Pulmonary artery endothelial cell (primary cell): ENCODE results near the gene NUP188. TPM values are rescaled to one million over a fixed set of nuclear protein-coding genes. Genes with fewer than 3 reads are reported as not detected.

Experiments
- DNase-seq: peaks from one replicate; pipeline ENCODE4 v3.0.0-alpha.2; 2011; ENCODE audit warnings: low read depth, low spot score
- total RNA-seq: library from RNA; depleted of rRNA; stranded (reverse); fragments of >200 nt; gene quantifications from 2 replicates; pipeline ENCODE4 v1.2.3, GENCODE V29; 2014

NUP188 gene
- total RNA-seq, 1 donor from 2014 or later: 54.3 TPM

DNA sequence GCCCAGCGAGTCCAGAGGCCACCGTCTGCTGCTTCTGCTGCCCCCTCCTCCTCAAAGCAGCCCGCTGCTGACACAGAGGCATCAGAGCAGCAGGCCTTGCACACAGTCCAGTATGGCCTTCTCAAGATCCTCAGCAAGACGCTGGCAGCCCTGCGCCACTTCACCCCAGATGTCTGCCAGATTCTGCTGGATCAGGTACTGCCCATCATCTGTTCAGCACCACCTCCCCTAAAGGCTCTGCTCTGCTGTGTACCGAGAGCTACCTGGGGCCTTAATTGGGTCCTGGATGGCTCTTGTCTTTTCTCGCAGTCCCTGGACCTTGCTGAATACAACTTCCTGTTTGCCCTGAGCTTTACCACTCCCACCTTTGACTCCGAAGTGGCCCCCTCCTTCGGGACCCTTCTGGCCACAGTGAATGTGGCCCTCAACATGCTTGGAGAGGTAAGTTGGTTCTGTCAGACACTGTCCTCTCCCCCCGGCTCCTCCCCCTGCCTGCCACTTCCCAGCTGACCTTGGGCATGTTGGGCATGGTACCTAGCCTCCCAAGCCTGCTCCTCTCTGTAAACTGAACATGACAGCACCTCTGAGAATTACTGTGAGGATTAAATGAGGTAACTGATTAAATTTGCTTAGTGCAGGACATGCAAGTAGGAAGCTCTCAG lies 58.0 kb downstream of the NUP188 start:
- no peak for DNase-seq

DNA sequence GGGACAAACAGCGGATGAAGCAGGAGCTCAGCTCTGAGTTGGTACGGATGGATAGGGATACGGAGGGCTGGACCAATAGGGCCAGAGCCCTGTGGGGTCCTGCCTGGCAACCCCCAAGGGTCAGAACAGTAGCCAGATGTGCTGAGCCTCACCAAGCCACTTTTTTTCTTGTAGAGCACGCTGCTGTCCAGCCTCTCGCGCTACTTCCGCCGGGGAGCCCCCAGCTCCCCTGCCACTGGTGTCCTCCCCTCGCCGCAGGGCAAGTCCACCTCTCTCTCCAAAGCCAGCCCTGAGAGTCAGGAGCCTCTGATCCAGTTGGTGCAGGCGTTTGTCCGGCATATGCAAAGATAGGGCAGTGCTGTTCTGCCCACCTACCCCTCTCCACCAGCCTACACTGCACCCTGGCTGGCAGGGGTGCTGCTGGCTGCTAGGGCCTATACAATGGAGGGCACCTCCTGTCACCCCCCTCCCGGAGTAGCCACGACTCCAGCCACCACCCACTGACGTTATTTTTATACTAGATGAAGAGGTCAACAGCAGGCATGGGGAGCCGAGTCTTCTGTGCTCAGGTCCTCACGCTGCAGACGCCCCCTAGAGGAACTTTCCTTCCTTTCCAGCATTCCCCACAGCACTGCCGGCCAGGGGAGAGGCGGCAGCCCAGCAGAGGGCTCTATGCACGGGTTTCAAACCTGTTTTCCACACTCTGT lies 59.0 kb downstream of the NUP188 start:
- DNase-seq: peak; percentile 27

DNA sequence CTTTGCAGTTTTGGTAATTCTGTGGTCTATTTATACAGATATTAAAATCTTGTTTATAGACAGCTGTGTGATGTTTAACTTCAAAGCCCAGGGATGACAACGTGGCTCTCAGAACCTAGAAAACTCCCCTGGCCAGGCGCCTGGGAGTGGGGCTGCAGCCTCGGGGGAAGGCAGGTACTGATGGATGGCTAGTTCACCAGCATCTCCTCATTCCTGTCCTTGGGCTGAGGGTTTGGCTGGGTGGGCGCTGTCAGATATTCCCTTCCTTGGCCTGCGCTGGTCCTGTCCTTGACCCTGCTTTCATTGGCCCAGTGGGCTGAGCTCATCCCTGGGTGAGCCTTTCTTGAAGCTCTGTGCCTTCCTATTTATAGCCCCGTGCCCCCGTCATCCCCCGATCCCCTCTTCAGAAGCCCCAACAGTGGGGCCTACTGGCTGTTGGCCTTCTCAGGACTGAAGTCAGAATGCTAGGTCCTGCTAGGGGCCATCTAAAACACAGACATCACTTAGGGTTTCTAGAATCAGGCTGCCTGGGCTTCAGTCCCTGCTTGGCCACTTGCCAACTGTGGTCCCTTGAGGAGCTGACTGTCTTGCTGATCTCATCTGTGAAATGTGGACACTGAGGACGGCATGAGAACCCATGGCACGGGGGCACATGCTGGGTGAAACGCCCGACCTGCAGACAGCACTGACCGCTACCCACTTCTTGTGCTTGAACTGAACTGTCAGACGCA lies 59.7 kb downstream of the NUP188 start:
- DNase-seq: no peak

DNA sequence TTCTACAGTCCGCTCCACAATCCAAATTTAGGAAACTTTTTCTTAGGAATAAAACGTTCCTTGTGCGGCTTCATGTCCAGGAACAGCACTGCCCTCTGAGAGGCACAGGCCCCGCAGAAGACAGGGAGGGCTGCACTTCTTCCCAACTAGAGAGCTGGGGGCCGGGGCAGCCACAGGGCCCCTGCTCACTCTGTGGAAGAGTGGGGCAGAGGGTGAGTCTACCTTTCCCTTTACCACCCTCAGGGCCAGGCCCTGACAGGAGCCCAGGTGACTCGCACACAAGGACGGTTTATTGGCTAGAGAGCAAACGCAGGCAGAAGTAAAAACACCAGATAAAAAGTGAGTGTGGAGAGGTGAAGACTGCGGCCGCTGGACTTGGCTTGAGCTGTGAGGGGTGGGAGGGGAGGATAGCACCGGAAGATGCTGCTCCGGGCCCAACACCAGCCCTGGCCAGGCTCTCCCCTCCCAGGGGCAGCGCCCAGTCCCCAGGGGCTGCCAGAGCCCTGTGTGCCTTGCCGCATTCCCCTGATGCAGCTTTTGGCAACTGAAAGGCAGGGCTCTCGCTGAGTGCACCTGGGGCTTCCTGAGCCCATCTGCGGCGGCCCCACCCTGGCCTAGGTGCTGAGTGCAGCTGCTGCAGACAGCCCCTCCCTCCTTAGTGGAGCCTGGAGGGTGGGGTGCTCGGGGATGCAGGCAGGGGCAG lies 60.4 kb downstream of the NUP188 start:
- DNase-seq: no peak

DNA sequence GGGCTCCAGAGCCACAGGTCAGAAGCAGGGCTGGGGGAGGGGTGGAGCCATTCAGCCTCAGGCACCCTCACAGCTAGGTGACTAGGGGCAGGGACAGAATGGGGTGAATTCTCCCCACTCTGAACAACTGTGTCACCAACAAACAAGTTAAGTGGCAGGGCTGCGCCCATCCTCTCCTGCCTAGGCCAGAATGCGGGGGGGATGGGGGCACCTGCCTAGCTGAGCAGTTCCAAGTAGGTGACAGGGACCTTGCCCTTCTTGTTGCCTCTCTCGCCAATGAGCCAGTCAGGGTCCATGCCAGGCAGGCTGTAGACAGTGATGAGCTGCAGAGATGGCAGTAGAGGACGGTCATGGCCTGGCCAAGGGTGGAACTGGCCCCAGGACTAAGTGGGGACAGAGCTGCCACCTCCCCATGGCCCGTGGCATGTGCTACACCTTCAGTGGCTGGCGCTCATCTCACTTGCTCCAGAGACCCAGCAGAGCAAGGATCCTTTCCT lies 61.0 kb downstream of the NUP188 start:
- DNase-seq: no peak

DNA sequence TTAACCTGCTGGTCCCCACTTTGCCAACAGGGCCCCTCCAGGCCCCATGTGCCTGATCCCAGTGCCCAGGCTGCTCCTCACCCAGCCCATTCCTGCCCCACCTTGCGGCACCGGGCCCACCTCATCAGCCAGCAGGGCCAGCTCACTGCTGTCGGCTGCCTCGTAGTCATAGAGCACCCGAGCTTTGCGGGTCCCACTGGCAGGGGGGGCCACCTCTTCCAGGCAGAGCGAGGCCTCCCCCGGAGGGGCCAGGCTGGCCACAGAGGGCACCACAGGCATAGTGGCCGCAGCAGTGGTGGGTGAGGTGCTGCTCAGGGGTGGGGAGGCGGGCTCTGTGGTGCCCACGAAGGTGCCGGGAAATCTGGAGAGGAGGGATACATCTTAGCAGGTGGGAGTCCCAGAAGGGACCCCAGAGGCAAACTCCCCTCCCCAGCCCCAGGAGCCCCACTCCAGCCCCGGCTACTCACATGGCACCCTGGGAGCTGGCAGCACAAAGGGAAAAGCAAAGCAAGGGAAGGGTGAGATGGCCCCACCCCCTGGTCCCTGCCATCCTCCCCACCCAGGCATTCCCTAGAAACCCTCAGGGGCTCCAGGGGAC lies 61.6 kb downstream of the NUP188 start:
- DNase-seq: no peak

DNA sequence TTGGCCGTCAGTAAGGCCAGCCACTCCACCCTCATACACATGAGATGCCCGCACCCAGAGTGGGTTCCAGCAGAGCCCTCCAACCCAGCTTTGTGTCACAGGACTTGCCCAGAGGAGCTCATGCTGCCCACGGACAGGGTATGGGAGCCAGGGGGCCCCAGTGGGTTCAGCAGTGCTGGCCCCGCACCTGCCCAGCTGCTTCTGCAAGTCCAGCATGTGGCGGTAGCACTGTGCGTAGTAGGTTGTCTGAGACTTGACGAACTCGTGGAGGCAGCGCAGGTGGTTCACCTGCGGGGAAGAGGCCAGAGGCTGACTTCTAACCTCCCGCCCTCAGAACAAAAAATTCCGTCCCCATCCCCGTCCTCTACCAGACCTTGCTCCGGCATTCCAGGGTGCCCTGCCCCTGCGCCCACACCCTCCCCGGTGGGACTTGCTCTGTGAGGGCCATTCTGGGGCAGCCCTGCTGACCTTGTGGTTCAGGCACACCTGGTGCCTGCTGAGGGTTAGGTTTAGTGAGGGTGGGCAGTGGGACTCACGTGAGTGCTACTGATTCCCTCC lies 62.2 kb downstream of the NUP188 start:
- no peak for DNase-seq

DNA sequence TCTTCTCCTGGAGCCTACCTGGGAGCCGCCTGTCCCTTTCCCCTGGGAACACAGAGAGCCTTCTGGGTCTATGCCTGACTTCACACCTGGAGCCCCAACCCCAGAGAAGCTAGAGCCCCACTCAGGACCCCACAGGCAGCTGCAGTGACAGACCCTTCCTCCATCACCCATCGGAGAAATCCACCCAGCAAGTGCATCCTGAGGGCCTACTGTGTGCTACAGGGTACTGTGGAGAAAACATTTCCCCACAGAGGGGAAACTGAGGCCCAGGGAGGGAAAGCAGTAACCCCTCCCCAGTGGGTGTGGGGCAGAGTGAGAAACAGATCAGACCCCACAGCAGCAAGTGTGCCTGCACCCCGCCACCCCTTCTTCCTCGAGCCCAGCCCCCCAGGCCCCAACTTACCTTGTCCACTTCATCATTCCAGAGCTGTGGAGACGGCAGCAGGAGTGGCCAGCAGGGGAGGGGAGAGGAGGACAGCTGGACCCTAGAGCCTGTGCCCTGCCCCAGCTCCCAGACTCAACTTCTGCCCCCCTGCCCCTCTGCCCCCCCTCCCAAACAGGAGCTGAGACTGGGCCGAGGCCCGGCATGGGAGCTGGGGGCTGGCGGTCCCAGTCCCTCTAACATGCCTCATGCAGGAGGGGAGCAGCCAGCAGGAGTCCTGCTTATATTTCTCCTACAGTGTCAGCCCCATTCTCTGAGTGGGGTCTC lies 62.9 kb downstream of the NUP188 start:
- no peak for DNase-seq

DNA sequence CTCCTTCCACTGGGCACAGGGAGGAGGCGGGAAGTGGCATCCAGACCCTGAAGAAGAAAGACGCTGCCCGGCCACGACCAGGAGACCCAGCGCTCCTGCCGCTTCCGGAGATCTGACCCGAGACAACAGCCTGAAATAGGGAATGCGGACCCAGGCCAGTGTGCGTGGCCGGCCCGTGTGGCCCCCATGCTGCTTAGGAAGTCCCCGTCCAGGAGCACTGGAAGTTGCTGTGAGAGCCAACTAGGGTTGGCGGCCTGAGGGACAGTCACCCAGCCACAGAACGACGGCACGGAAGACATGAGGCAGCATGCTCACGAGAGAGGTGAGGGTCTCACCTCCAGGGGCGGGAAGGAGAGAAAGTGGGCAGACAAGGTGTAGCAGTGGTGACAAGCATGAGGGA lies 63.7 kb downstream of the NUP188 start:
- DNase-seq: no peak

DNA sequence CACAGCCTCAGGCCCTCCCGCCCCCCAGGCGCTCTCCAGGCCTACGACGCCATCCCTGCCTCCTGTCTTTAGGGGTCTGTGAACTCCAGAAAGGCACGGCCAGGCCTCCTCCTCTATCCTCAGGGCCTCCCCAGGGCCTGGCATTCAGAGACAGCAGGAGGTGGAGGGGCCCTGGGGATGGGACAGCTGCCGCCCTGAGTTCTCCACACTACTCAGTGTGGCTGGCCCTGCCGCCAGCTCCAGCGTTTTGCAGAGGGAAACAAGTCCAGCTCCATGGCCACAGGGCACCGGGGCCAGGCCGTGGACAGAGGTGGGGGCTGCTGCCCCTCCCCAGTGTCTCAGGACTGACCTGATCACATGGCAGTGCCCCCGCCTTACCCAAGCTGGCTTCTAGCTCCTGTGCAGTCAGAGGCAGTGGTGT lies 64.3 kb downstream of the NUP188 start:
- no peak for DNase-seq

DNA sequence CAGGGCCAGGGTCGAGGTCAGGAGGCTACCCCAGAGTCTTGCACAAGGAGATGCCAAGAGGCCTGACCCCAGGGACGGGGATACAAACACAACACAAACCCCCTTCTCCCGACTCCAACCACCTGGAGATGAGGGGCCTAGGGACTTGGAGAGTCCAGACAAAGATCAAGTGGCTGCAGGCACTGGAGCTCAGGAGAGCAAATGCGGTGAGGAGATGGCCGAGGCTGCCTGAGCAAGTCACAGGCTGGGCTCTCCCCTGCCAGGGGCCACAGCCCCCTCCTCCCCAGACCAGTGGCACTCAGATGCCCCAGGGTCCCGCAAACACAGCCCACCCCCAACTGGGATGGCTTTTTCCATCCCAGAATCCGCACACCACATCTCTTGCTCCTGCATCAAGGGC lies 64.8 kb downstream of the NUP188 start:
- no peak for DNase-seq

DNA sequence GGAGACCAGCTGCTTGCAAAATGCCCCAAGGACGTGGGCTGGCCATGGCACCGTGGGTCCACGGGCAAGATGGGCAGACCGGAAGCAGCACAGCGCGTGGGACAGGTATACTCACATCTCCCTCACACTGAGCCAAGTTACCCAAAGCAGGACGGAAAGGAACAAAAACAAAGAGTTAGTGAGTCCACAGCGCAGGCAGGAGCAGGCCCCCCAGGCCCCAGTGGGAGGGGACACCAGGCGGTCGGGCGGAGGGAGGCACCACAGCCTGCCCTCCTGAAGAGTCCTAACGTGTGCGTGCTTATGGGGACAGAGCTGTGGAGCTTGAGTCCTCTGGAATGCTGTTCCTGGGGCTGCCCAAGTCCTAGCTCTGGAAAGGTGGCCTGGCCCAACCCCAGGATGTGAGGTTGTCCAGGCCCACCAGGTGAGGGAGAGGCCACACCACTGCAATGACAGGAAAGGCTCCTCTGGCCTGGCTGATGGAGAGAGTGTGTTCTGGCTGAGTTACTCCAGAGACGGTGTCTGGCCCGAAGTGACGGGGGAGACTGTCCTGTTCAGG lies 65.5 kb downstream of the NUP188 start:
- DNase-seq: no peak

DNA sequence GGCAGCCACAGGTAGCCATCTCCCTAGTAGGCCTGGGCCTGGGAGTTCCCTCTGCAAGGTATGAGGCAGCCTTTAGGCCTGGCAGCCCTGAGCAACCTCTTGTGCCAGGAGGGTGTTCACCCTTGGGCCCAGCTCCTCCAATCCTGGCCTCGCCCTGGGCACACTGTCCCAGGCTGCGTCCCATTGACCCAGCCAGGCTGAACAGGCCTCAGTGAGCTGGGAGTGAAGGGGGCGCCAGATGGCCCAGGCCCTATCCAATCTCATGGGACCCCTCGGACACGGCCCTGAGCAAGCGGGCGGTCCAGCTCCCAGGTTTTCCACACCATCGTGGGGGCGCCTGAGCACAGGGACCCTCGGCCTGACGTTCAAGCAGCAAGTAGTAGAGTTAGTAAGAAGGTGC lies 66.2 kb downstream of the NUP188 start:
- no peak for DNase-seq

DNA sequence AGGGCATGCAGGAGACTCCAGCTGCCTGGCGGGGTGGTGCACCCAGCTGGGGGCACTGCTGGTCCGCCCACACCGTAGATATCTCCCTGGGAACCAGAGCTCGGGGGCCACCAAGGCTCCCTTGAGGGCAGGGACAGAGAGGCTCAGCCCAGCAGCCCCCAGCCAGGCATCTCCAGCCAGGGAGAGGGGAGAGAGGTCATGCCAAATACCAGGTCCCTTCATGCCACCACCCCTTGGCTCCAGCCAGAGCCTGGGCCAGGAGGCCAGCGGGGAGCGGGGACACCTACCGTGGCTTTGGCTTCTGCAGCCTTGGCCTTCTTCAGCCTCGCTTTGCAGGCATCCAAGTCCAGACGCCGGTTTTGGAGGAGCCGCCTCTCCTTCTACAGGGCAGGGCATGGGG lies 66.6 kb downstream of the NUP188 start:
- DNase-seq: no peak

DNA sequence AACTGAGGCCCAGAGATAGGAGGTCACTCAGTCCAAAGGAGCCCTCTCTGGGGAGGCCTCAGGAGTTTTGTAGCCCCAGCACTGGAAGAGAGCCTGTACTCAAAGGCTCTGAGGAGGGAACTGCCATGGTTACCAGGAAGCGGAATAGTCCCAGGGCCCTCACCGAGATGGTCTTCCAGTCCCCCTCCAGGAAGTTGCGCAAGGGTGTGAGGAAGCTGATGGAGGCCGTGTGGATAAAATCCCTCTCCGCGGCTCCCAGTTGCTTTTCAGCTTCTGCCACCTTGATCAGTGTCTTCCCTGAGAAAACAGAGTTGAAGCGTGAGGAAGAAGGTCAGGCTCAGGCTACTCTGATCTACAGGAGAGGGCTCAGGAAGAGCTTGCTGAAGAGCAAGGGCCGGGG lies 67.1 kb downstream of the NUP188 start:
- DNase-seq: no peak

DNA sequence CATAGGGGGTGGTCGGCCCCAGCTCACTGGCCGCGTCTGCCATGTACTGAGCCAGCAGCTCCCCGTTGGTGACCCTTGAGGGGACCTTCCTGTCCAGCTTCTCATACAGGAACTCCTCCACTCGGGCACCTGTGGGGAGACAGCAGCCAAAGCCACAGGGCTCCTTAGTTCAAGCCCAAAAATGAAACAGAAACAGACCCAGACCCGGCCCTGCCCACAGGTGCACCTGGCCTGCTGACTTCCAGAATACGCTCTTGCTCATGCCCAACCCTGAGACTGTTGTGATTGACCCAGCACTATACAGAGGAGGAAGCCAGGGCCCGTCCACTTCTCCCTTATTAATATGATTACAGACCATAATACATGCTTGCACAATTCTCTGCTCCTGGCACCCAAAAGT lies 73.6 kb downstream of the NUP188 start:
- DNase-seq: no peak

DNA sequence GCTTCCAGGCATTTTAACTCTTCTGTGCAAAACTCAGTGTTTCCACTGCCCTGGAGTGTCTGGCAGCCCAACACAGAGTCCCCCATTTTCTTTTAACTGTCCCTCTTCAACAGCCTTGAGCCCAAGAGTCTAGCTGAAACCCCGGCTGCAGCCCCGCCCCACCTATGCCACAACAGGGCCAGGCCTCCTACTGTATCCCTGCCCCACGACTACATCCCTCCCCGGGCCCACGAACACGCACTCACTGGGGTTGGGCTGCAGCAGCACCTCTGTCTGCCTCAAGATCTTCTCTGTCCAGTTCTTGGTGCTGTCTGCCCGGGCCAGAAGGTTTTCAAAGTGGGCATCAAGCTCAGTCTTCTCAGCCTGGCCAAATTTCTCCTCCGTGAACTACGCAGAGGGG lies 74.5 kb downstream of the NUP188 start:
- no peak for DNase-seq

DNA sequence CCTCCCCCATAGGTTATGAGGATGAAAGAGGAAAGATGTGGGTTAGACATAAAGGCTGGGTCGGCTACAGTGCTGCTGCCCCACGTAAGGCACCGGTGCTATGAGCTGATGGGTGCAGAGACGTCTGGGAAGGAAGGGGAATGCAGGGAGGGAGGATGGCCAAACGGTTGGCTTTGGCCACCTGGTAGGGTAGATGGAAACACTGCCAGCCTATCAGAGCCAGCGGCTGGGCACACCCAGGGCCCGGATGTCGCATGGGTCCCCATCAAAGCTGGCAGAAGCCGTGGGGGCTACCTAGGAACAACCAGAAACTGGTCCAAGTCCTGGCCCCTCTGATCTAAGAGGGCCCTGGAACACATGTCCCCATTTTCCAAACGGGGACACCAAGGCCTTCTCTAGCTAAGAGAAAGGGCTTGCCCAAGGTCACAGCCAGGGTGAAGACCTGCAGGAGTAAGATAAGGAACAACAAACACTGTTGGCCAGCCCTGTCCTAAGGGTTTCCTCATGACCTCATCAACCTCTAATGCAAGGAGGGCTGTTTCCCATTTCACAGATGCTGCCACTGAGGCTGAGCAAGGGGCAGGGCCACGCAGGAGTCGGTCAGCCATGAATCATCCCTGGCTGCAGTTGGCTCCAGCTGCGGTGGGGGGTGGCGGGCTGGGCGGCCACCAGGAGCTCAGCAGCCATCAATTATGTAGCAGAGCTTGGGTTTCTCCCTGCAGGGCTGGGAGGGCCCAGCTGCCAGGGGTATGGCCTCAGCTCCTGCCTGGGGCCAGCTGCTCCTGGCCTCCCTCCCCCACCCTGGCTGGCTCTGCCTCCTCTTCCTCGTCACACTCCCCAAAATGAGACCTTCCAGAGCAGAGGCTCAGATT lies 75.8 kb downstream of the NUP188 start:
- no peak for DNase-seq

DNA sequence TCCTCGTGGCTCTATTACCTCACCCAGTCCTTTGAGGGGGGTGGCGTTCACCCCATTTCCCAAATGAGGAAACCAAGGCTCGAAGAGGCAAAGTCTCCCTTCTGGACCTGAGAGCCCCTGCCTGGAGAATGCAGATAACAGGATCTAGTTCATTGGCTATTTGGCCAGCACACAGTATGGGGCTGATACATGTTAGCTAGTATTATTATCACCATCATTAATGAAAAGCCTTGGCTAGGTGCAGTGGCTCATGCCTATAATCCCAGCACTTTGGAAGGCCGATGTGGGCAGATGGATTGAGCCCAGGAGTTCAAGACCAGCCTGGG lies 76.4 kb downstream of the NUP188 start:
- DNase-seq: no peak
